ENCODE data around the gene SRGAP1. TPM values are rescaled to one million over a fixed set of nuclear protein-coding genes. Genes with fewer than 3 reads are reported as not detected.
"Not testable (repeated sequence)": the region's sequence is repeated elsewhere in the genome, so short reads cannot be mapped to it uniquely, and the experiment has no call there.

SRGAP1 gene
- total RNA-seq, 1 experiment from 2014 or later, result 26.8 TPM

DNA sequence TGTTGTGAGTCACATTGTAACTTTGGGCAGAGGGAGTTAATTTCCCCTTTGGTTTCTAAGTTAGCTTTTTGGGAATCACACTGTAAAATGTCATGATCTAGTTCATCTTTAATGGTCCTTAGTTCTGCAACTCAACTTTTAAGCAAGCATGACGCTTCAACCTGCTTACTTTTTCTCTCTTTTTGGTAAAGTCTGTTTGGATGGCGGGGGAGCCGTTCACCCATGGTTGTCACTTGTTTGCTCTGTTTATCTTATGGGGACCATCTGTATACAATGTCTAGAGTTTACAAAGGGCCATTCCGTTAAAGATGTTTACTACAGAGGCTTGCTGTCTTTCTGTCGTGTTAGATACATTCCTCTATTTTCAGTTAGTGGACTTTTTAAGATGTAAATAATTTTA lies 172.0 kb downstream of the SRGAP1 start:
- no peaks in the 10 kb centered on the region for H3K27me3 ChIP-seq (ENCODE audit: control insufficient read depth, insufficient read depth, low read length)
- BruUV-seq (replicated peaks), result no TSS peak
- H3K4me3 ChIP-seq (ENCODE audit: low read depth in 2 of 2, low read length in 2 of 2), result no peak overlapping the region
- no peaks in the 10 kb centered on the region for H3K9me3 ChIP-seq (ENCODE audit: control insufficient read depth, insufficient read depth, low read depth, low read length)
- CTCF ChIA-PET, result no interaction called here
- TF ChIP-seq, protein P1, sequence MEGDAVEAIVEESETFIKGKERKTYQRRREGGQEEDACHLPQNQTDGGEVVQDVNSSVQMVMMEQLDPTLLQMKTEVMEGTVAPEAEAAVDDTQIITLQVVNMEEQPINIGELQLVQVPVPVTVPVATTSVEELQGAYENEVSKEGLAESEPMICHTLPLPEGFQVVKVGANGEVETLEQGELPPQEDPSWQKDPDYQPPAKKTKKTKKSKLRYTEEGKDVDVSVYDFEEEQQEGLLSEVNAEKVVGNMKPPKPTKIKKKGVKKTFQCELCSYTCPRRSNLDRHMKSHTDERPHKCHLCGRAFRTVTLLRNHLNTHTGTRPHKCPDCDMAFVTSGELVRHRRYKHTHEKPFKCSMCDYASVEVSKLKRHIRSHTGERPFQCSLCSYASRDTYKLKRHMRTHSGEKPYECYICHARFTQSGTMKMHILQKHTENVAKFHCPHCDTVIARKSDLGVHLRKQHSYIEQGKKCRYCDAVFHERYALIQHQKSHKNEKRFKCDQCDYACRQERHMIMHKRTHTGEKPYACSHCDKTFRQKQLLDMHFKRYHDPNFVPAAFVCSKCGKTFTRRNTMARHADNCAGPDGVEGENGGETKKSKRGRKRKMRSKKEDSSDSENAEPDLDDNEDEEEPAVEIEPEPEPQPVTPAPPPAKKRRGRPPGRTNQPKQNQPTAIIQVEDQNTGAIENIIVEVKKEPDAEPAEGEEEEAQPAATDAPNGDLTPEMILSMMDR (IDR thresholded peaks at IDR 0.05), result no peak
- TF ChIP-seq TCF7L2 (IDR thresholded peaks at IDR 0.05; ENCODE audit: low read depth, low read length), result no peak
- TF ChIP-seq SIN3A (IDR thresholded peaks at IDR 0.05; ENCODE audit: borderline replicate concordance, insufficient read depth, low read depth, low read length), result no peak
- TF ChIP-seq, protein P2, sequence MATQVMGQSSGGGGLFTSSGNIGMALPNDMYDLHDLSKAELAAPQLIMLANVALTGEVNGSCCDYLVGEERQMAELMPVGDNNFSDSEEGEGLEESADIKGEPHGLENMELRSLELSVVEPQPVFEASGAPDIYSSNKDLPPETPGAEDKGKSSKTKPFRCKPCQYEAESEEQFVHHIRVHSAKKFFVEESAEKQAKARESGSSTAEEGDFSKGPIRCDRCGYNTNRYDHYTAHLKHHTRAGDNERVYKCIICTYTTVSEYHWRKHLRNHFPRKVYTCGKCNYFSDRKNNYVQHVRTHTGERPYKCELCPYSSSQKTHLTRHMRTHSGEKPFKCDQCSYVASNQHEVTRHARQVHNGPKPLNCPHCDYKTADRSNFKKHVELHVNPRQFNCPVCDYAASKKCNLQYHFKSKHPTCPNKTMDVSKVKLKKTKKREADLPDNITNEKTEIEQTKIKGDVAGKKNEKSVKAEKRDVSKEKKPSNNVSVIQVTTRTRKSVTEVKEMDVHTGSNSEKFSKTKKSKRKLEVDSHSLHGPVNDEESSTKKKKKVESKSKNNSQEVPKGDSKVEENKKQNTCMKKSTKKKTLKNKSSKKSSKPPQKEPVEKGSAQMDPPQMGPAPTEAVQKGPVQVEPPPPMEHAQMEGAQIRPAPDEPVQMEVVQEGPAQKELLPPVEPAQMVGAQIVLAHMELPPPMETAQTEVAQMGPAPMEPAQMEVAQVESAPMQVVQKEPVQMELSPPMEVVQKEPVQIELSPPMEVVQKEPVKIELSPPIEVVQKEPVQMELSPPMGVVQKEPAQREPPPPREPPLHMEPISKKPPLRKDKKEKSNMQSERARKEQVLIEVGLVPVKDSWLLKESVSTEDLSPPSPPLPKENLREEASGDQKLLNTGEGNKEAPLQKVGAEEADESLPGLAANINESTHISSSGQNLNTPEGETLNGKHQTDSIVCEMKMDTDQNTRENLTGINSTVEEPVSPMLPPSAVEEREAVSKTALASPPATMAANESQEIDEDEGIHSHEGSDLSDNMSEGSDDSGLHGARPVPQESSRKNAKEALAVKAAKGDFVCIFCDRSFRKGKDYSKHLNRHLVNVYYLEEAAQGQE (IDR thresholded peaks at IDR 0.05; ENCODE audit: insufficient read depth in 1 of 2, low read depth in 2 of 2, low read length in 1 of 2), result no peak
- no peak for TF ChIP-seq POLR2AphosphoS5 (IDR thresholded peaks at IDR 0.05; ENCODE audit: low read depth, low read length)
- POLR2A ChIA-PET, result no interaction called here
- intact Hi-C loops (cut with micrococcal nuclease; ENCODE audit: unreplicated experiment) (no loop called here), in situ Hi-C loops (cut with HindIII; ENCODE audit: low pct_unique_long_range_greater_than_20kb, low sequenced_read_pairs) (no loop called here)
- no peaks in the 10 kb centered on the region for H3K36me3 ChIP-seq (ENCODE audit: control insufficient read depth, insufficient read depth, low read length)
- ATAC-seq (no peak), DNase-seq (ENCODE audit: low read depth, low spot score) (no peak)
- no peak overlapping the region for H3K27ac ChIP-seq (ENCODE audit: low read length)
- no peaks in the 10 kb centered on the region for H3K4me1 ChIP-seq (ENCODE audit: control insufficient read depth, insufficient read depth, low read length)

DNA sequence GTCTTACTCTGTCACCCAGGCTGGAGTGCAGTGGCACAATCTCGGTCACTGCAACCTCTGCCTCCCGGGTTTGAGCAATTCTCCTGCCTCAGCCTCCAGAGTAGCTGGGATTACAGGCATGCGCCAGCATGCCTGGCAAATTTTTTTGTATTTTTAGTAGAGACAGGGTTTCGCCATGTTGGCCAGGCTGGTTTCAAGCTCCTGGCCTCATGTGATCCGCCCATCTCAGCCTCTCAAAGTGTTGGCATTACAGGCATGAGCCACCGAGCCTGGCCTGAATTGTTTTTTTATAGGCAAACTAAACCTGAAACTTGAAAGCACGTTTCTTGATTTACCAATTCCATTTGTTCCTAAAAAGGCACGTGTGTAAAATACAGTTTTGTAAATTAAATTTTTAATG lies 173.6 kb downstream of the SRGAP1 start:
- H3K27ac ChIP-seq (ENCODE audit: low read length); DNase-seq (ENCODE audit: low read depth, low spot score); BruUV-seq (replicated peaks); H3K27me3 ChIP-seq (ENCODE audit: control insufficient read depth, insufficient read depth, low read length); CTCF ChIA-PET; intact Hi-C loops (cut with micrococcal nuclease; ENCODE audit: unreplicated experiment); H3K4me1 ChIP-seq (ENCODE audit: control insufficient read depth, insufficient read depth, low read length); ATAC-seq; H3K36me3 ChIP-seq (ENCODE audit: control insufficient read depth, insufficient read depth, low read length); in situ Hi-C loops (cut with HindIII; ENCODE audit: low pct_unique_long_range_greater_than_20kb, low sequenced_read_pairs); H3K9me3 ChIP-seq (ENCODE audit: control insufficient read depth, insufficient read depth, low read depth, low read length); H3K4me3 ChIP-seq (ENCODE audit: low read depth in 2 of 2, low read length in 2 of 2); POLR2A ChIA-PET: not testable (repeated sequence)

DNA sequence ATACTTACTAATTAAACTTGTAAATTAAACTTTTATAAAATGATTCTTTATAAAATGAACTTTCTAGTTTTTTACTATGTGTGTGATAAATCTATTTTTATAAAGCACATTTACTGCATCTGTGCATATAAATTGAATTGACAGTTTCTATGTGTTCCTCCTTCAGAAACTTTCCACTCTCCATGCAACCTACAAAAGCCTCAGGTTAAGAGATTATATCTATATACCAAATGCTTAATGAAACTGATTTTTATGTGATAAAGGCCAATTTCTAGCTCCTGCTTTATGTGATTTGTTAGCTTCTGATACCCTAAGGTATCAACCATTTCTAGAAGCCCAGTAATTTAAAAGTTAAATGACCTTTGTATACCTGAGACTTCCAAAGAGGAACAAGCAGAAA lies 174.0 kb downstream of the SRGAP1 start:
- CTCF ChIA-PET, result no interaction called here
- H3K27ac ChIP-seq (ENCODE audit: low read length), result no peak overlapping the region
- no peaks in the 10 kb centered on the region for H3K9me3 ChIP-seq (ENCODE audit: control insufficient read depth, insufficient read depth, low read depth, low read length)
- POLR2A ChIA-PET, result no interaction called here
- DNase-seq (ENCODE audit: low read depth, low spot score) (no peak), ATAC-seq (no peak)
- H3K36me3 ChIP-seq (ENCODE audit: control insufficient read depth, insufficient read depth, low read length), result no peaks in the 10 kb centered on the region
- H3K4me3 ChIP-seq (ENCODE audit: low read depth in 2 of 2, low read length in 2 of 2), result no peak overlapping the region
- no peaks in the 10 kb centered on the region for H3K4me1 ChIP-seq (ENCODE audit: control insufficient read depth, insufficient read depth, low read length)
- no TSS peak for BruUV-seq (replicated peaks)
- no peaks in the 10 kb centered on the region for H3K27me3 ChIP-seq (ENCODE audit: control insufficient read depth, insufficient read depth, low read length)
- intact Hi-C loops (cut with micrococcal nuclease; ENCODE audit: unreplicated experiment) (no loop called here), in situ Hi-C loops (cut with HindIII; ENCODE audit: low pct_unique_long_range_greater_than_20kb, low sequenced_read_pairs) (no loop called here)
- TF ChIP-seq TCF7L2 (IDR thresholded peaks at IDR 0.05; ENCODE audit: low read depth, low read length) (no peak), SIN3A (IDR thresholded peaks at IDR 0.05; ENCODE audit: borderline replicate concordance, insufficient read depth, low read depth, low read length) (no peak), POLR2AphosphoS5 (IDR thresholded peaks at IDR 0.05; ENCODE audit: low read depth, low read length) (no peak)
- TF ChIP-seq, protein P2 (IDR thresholded peaks at IDR 0.05; ENCODE audit: insufficient read depth in 1 of 2, low read depth in 2 of 2, low read length in 1 of 2), result no peak
- TF ChIP-seq, protein P1 (IDR thresholded peaks at IDR 0.05), result no peak
